HepG2 (cell line): ENCODE data around the gene SLC25A11. TPM values are rescaled to one million over a fixed set of nuclear protein-coding genes. Genes with fewer than 3 reads are reported as not detected.

Source experiments
- ATAC-seq: fragments of 200-7000 bp; cut with Tn5 transposase; 3 replicates; pipeline ENCODE4 v1.9.1; 2020; ENCODE audit warnings: mild to moderate bottlenecking, moderate library complexity
- BruUV-seq: library from RNA; stranded (reverse); fragments of 400-500 nt; replicated peaks from 2 replicates; lab custom pipeline; 2021; lab: Mats Ljungman, UMichigan
- CTCF ChIA-PET: fragments of 300-600 bp; formaldehyde crosslinking; extraction: SDS; loops from one replicate; lab custom pipeline; 2021; ENCODE audit warnings: low total read pairs, inconsistent platforms, low intra/inter-chr PET ratio; lab: Yijun Ruan, JAX
- POLR2A ChIA-PET: fragments of 350-600 bp; sonication (Branson Sonifier 250); formaldehyde crosslinking; loops from one replicate; lab custom pipeline; 2020; ENCODE audit warnings: antibody characterized with exemption, inconsistent platforms; lab: Yijun Ruan, JAX
- DNase-seq: peaks from one replicate; pipeline ENCODE4 v3.0.0-alpha.2; 2015; ENCODE audit warnings: low spot score
- FAIRE-seq: peaks from 3 replicates; lab custom pipeline; 2011; peaks lifted over from hg19 to GRCh38; lab: Jason Lieb, UNC
- H2AFZ ChIP-seq: one replicate; pipeline ENCODE4 v1.6.1; 2011; ENCODE audit warnings: low read length, inconsistent platforms
- H3K27ac ChIP-seq: fragments of 300-600 bp; 3 replicates; pipeline ENCODE4 v1.8.0; 2011; ENCODE audit warnings: mixed run types, mild to moderate bottlenecking, mixed read lengths, low read length, inconsistent platforms; ENCODE audit not compliant: insufficient read depth; ENCODE audit errors: extremely low read length
- H3K27me3 ChIP-seq, 2 experiments: fragments of 200-600 bp in 1 of 2; 2 replicates in 1 of 2; 3 replicates in 1 of 2; pipeline versions ENCODE4 v1.6.0 to v1.8.0; 2011; ENCODE audit warnings: low read length in 2 of 2, mild to moderate bottlenecking in 2 of 2, moderate library complexity in 2 of 2, inconsistent platforms in 1 of 2; ENCODE audit not compliant: insufficient read depth in 2 of 2, control insufficient read depth in 1 of 2
- H3K36me3 ChIP-seq, 2 experiments: fragments of 200-600 bp in 1 of 2; replicated peaks in 1 of 2; 2 replicates in 1 of 2; 3 replicates in 1 of 2; pipeline versions ENCODE4 v1.5.1 to v1.8.0; 2011; ENCODE audit warnings: low read length in 2 of 2, inconsistent platforms in 1 of 2; ENCODE audit not compliant: insufficient read depth in 2 of 2, control insufficient read depth in 1 of 2
- H3K4me1 ChIP-seq: 2 replicates; pipeline ENCODE4 v1.5.1; 2012; ENCODE audit warnings: low read length, inconsistent platforms; ENCODE audit not compliant: insufficient read depth
- H3K4me2 ChIP-seq: 2 replicates; pipeline ENCODE4 v1.6.0; 2011; ENCODE audit warnings: low read depth, low read length, inconsistent platforms
- H3K4me3 ChIP-seq, 3 experiments: fragments of 200-600 bp in 1 of 3; sonication (generic), shearing (Covaris generic) in 1 of 3; replicated peaks in 1 of 3; 2 replicates each; pipeline ENCODE4 v1.5.1; 2011 to 2016; ENCODE audit warnings: low read length in 3 of 3, inconsistent platforms in 2 of 3, low read depth in 2 of 3, mild to moderate bottlenecking in 2 of 3, control low read depth in 1 of 3, mixed read lengths in 1 of 3; ENCODE audit not compliant: insufficient read depth in 1 of 3
- H3K79me2 ChIP-seq: one replicate; pipeline ENCODE4 v1.6.1; 2011; ENCODE audit warnings: low read length, inconsistent platforms; ENCODE audit not compliant: insufficient read depth
- H3K9ac ChIP-seq: 2 replicates; pipeline ENCODE4 v1.6.0; 2011; ENCODE audit warnings: mild to moderate bottlenecking, low read depth, low read length, inconsistent platforms; ENCODE audit not compliant: insufficient read depth
- H3K9me3 ChIP-seq: 2 replicates; pipeline ENCODE4 v1.5.1; 2012; ENCODE audit warnings: mild to moderate bottlenecking, low read length
- H4K20me1 ChIP-seq: 2 replicates; pipeline ENCODE4 v1.6.0; 2011; ENCODE audit warnings: inconsistent platforms, mild to moderate bottlenecking, low read length, moderate library complexity; ENCODE audit not compliant: insufficient read depth
- ATF4 ChIP-seq, 2 experiments: fragments of 450-650 bp in 1 of 2; sonication (generic) in 1 of 2; formaldehyde crosslinking; IDR thresholded peaks; 2 replicates each; pipeline versions ENCODE4 v1.5.0 to v1.8.0; 2020 to 2022; ENCODE audit warnings: mild to moderate bottlenecking in 1 of 2, missing genetic modification reagents in 1 of 2
- PATZ1 ChIP-seq: sonication (generic); formaldehyde crosslinking; IDR thresholded peaks from 2 replicates; pipeline ENCODE4 v1.4.0; 2020; ENCODE audit warnings: missing genetic modification reagents
- ZNF792 ChIP-seq: IDR thresholded peaks from 2 replicates; pipeline ENCODE4 v1.6.1; 2016
- WGBS: methylation state at CpG from one replicate; pipeline ENCODE4 v1.1.6; 2017; ENCODE audit warnings: low lambda C conversion rate; 5-methylcytosine and 5-hydroxymethylcytosine counted together
- in situ Hi-C: cut with HindIII; loops from 2 replicates; pipeline ENCODE4 v1.10.0; 2017; ENCODE audit warnings: low pct_unique_long_range_greater_than_20kb; ENCODE audit not compliant: extremely low pct_ligation_motif_present
- intact Hi-C: fragments of 100-400 bp; cut with micrococcal nuclease; formaldehyde crosslinking; loops from one replicate; pipeline ENCODE4 v1.10.0; 2022; ENCODE audit not compliant: unreplicated experiment
- polyA plus RNA-seq, 8 experiments: library from polyadenylated mRNA; depleted of rRNA in 3 of 8; stranded (reverse) in 7 of 8; unstranded in 1 of 8; fragments of >200 nt; fragmentation: Illumina TruSeq in 4 of 8; extraction: Trizol in 4 of 8; gene quantifications; 2 replicates each; pipeline versions ENCODE4 v1.2.1 to v1.2.3, GENCODE V29; 2011 to 2016; ENCODE audit warnings: low read depth in 4 of 8, missing spikeins in 1 of 8, mixed read lengths in 1 of 8; ENCODE audit not compliant: insufficient read depth in 1 of 8
- total RNA-seq, 5 experiments: library from RNA; depleted of rRNA; stranded (reverse); fragments of >200 nt; fragmentation: Illumina TruSeq; extraction: Trizol; gene quantifications; 2 replicates each; pipeline ENCODE4 v1.2.3, GENCODE V29; 2016; ENCODE audit warnings: low read depth in 1 of 5
- TF ChIP-seq, protein P1 (sequence below): sonication (generic); IDR thresholded peaks from 2 replicates; pipeline ENCODE4 v1.6.1; 2016; ENCODE audit warnings: low read depth, borderline replicate concordance

Gene SLC25A11
- total and polyA plus RNA-seq, 2 of the 13 experiments (the other 11 are each of a cell fraction or from before 2014, with no cell fraction given), result 35.4 to 47.2 TPM

- Histone ChIP-seq H3K4me1 (peaks cover 44% of the 10 kb centered on the region), H3K27me3 (no peaks in the 10 kb centered on the region; a peak in 1 of 5 replicates), H3K9me3 (no peaks in the 10 kb centered on the region), H3K4me3 (peak overlapping the region; percentile 90 to 100 (median 100); a peak in 4 of 6 replicates), H3K9ac (peak overlapping the region; percentile 74), H2AFZ (no peak overlapping the region), H4K20me1 (peaks cover 33% of the 10 kb centered on the region), H3K36me3 (peaks cover 18 to 37% of the 10 kb centered on the region in 2 experiments), H3K79me2 (peaks cover 57% of the 10 kb centered on the region), H3K4me2 (peak overlapping the region; percentile 96), H3K27ac (peak overlapping the region; percentile 54)
- ChIA-PET CTCF (no interaction called here), POLR2A (interaction anchor here (1.2 to 10.0 kb wide), 3 partner anchors 21 to 224 kb away, joined by 3 to 273 read pairs (median 6); partner anchors contain the start of gene SPAG7)
- FAIRE-seq (peak; percentile 39), ATAC-seq (no peak), DNase-seq (no peak)
- intact Hi-C loops (no loop called here), in situ Hi-C loops (no loop called here)
- TF ChIP-seq, protein P1, sequence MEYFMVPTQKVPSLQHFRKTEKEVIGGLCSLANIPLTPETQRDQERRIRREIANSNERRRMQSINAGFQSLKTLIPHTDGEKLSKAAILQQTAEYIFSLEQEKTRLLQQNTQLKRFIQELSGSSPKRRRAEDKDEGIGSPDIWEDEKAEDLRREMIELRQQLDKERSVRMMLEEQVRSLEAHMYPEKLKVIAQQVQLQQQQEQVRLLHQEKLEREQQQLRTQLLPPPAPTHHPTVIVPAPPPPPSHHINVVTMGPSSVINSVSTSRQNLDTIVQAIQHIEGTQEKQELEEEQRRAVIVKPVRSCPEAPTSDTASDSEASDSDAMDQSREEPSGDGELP, result peak; percentile 43; the same call in 1 of the 2 replicates
- 0 out of 2 replicates have a peak, but pooled peaks have one; percentile 6 for TF ChIP-seq ZNF792 (CRISPR knock-in tag)
- TF ChIP-seq PATZ1 (CRISPR knock-in tag), result peak; percentile 70
- TF ChIP-seq ATF4 (CRISPR knock-in tag; IDR thresholded peaks at IDR 0.05), result no peak
- BruUV-seq, result no TSS peak
- 52% methylated on average over 4 of the region's 4 CpGs for WGBS
These were observed 6.1 kb upstream of the SLC25A11 start for GRCh38 chr17:4945944-4946280.
